NCI-H2107 treated with DMSO at 0.1 percent for 48 hours (cell line): ENCODE results near the gene MOK.
A peak's percentile ranks its signal among the peaks of the same experiment; 100 is the strongest.
"Not testable (repeated sequence)": the region's sequence is repeated elsewhere in the genome, so short reads cannot be mapped to it uniquely, and the experiment has no call there.

Source experiments
- DNase-seq: peaks from one replicate; lab custom pipeline; 2025; ENCODE audit not compliant: unreplicated experiment; lab: John Stamatoyannopoulos, UW

MOK gene

GRCh38 chr14:102249041-102249440 lies 55.9 kb downstream of the MOK start:
- no peak for DNase-seq

- DNase-seq = no peak
Measured at GRCh38 chr14:102248121-102248520, 56.8 kb downstream of the MOK start.

GRCh38 chr14:102246071-102246470 lies 58.9 kb downstream of the MOK start:
- DNase-seq = no peak

- not testable (repeated sequence) for DNase-seq
Measured at GRCh38 chr14:102243795-102244194, 61.2 kb downstream of the MOK start.

GRCh38 chr14:102241147-102241546 lies 63.8 kb downstream of the MOK start:
- no peak for DNase-seq

GRCh38 chr14:102240481-102240880 lies 64.5 kb downstream of the MOK start:
- not testable (repeated sequence) for DNase-seq

- no peak for DNase-seq
Measured at GRCh38 chr14:102239231-102239630, 65.7 kb downstream of the MOK start.

- no peak for DNase-seq
Measured at GRCh38 chr14:102238766-102239165, 66.2 kb downstream of the MOK start.

- no peak for DNase-seq
Measured at GRCh38 chr14:102238131-102238530, 66.8 kb downstream of the MOK start.

GRCh38 chr14:102236026-102236425 lies 68.9 kb downstream of the MOK start:
- no peak for DNase-seq

GRCh38 chr14:102235275-102235897 lies 69.6 kb downstream of the MOK start:
- DNase-seq = peak; percentile 85

GRCh38 chr14:102234331-102235264 lies 70.4 kb downstream of the MOK start:
- no peak for DNase-seq

- no peak for DNase-seq
Measured at GRCh38 chr14:102233081-102233480, 71.9 kb downstream of the MOK start.

- DNase-seq = no peak
Measured at GRCh38 chr14:102232348-102232625, 72.7 kb downstream of the MOK start.

- peak; percentile 80 for DNase-seq
Measured at GRCh38 chr14:102231476-102232347, 73.3 kb downstream of the MOK start.

- DNase-seq = no peak
Measured at GRCh38 chr14:102230481-102231210, 74.3 kb downstream of the MOK start.

- DNase-seq = no peak
Measured at GRCh38 chr14:102229739-102230092, 75.2 kb downstream of the MOK start.

- DNase-seq = no peak
Measured at GRCh38 chr14:102229071-102229738, 75.8 kb downstream of the MOK start.

- DNase-seq = no peak
Measured at GRCh38 chr14:102227184-102227964, 77.6 kb downstream of the MOK start.
